GM21825 (cell line): ENCODE measurements around the gene ZBTB44.

Source experiments
- ATAC-seq: cut with Tn5 transposase; IDR thresholded peaks from one replicate; pipeline ENCODE4 v1.9.1; 2021; ENCODE audit warnings: mild to moderate bottlenecking, moderate library complexity; ENCODE audit not compliant: unreplicated experiment

Gene ZBTB44

DNA sequence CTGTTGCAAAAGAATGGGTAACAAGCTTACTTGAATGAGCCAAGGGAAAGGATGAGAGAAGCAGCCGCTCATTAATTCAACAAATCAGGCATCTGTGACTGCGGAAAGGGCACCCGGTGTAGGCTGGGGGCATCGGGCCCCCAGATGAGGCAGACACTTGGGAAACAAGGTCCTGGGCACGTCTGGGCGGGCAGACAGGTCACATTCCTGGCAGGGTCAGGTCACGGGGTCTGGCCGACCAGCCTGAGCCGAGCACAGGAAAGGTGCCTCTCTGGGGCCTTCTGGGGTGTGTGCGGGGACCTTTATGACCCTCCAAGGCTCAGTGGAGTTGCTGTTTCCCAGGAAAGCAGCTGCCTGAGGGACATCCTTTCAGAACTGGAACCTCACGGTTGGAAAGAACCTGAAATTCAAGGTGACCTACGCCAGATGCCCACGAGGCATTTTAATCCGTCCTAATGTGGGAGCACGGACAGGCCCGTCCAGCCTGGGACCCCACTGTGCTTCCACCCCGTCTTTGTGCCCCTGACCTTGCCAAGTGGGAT lies 98.1 kb downstream of the ZBTB44 start:
- ATAC-seq, result no peak

DNA sequence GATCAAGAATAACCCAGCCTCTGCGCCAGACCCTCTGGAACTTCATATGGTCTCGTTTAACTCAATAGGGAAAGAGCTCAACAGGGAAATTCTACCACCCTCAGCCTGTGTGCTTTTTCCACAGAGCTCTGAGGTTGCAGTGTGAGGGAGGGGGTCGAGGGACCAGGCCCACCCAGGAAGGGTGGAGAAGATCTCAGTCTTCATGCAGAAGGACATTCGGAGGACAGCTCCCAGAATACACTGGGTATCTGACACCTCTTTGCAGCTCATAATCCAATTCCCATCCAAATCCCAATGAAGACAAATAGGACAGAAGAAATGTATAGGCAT lies 98.5 kb downstream of the ZBTB44 start:
- no peak for ATAC-seq

DNA sequence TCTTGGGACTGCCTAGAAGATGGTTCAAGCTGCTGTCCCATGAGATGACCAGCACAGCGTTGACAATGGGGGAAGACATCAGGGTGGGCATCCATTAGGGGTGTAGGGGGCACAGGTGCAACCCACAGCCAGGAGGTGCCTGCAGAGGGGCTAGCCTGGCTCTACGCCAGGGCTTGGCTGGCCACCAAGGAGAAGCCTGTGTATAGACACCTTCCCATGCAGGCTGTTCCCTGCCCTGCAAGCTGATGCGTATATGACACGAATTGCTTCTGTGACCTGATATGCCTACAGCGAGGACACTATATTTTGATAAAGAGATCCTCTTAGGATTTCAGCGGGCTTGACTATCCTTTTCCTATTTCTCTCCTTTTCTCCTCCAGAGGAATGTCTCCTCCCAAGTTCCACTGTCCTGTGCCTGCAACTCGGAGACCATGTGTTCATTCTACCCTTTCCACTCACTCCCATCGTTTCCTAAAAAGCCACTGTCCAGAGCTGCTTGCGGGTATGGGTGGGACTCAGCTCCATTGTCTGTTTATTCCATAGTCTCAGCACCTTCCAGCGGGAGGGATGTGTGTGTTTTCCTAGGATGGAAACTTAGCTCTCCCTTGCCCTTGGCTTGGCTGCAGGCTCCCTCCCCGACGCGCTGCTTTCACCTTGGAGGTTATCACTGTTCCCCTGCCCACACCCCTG lies 99.0 kb downstream of the ZBTB44 start:
- no peak for ATAC-seq

DNA sequence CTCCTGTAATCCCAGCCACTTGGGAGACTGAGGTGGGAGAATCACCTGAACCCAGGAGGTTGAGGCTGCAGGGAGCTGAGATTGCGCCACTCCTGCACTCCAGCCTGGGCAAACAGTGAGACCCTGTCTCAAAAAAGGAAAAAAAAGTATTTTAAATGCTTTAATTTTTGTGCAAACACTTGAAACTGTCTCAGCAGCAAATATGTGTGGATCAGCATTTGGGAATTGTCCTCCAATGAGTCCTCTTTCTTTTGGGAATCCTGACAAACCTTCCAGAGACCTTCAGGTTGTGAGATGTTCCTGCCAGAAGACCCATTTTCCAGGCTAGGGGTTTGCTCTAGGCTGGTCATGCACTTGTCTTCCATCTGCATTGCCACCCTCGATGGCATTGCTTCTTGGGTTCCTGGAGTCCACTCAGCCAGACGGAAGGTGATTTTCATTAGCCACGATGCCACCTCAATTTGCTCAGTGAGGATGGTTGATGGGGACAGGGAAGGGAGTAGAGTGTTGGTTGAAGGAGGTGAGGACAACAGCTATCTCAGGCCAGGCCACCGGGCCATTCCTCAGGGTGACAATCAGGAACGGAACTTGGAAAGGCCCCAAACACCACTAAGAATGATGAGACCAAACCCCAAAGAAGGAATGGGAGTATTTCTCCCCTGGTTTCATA lies 99.7 kb downstream of the ZBTB44 start:
- no peak for ATAC-seq

DNA sequence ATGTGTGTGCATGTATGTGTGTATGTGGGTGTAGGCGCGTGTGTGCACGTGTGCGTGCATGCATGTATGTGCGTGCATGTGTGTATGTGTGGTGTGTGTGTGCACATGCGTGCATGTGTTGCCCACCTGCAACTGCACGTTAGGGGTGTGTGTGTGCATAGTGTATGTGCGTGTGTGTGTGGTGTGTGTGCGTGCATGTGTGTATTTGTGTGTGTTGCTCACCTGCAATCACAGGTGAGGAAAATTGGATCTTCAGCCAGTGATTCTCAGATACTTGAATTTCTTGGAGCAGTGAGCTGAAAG lies 100.8 kb downstream of the ZBTB44 start:
- ATAC-seq, result no peak

DNA sequence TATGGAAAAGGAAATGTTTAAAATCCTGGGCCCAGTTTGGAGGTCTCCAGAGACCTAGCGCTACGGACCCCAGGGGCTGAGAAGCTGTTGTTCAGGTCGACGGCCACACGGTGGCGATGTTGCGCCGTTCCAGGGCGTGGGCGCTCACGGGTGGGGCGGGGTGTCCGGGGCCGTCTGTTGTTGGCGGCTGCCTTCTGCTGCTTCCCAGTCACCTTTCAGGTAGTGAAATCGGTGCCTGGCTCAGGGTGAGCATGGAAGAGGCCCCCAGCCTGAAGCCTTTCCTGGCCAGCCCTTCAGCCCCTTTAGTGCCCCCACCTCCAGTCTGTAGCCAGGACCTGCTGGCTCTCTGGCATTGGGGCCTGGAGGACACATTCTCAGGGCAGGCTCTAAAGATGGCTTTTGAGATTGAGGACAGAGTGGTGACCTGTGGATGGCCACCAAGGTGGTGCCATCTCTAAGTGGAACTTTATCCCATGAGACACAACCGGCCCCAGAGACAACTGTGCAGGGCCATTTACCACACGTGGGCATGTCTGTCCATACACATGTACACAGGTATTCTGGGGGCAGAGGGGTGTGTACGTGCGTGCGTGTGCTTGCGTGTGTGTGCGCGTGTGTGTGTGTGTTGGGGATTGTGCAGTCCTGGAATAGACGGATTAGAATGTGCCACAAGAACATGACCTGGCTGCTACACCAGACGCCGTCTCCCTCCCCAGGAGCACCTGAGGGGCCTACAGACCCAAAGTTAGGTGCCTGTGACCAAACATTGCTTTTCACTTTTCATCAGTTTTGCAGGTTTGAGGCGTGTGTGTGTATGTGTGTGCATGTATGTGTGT lies 101.4 kb downstream of the ZBTB44 start:
- peak; percentile 89 for ATAC-seq

DNA sequence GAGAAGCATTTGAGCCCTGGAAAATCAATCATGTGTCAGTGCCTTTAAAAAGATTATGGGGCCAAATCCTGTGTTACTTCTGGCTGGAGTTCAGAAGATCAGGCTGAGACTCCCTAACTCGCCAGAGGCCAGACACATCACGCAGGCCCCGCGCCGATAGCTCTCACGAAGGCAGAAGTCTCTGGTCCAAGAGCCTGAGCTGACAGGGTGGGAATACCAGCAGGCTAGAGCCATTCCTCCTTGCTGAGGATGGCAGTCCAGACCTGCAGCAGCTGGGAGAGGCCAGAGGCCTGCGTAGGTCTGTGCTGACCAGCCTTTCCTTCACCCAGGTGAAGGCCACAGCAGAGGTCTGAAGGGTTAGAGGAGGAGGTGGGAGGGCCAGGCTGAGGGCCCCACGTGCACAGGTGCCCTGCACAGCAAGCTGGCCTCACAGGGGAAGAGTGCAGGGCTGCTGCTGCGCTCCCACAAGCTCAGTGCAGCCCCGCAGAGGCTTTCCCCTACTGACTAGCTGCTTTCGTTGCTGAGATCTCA lies 102.2 kb downstream of the ZBTB44 start:
- no peak for ATAC-seq

DNA sequence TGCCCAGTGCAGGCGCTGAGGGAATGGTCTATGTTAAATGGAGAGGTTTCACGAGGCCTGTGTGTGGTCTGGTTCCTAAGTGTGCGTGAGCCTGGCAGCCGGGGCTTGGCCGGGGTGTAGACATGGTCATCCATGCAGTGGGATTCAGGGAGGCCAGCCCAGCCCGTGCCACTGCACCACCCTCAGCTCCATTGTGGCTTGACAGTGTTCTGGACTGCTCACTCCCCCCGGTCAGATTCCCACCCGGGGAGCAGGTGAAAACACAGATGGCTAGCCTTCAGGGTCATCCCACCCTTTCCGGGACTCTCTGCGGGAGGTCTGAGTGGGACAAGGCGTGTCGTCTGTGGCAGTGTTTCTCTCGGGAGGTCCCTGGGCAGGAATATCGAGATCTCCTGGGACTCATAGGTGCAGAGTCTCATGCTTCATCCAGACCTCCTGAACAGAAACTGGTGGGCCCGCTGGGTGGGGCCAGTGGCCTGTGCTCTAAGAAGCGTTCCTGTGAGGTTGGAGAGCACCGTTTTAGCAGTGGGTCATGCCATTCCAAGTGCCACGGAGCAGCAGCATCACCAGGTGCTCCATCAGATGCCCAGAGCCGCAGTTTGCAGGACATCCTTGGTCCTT lies 102.8 kb downstream of the ZBTB44 start:
- no peak for ATAC-seq

DNA sequence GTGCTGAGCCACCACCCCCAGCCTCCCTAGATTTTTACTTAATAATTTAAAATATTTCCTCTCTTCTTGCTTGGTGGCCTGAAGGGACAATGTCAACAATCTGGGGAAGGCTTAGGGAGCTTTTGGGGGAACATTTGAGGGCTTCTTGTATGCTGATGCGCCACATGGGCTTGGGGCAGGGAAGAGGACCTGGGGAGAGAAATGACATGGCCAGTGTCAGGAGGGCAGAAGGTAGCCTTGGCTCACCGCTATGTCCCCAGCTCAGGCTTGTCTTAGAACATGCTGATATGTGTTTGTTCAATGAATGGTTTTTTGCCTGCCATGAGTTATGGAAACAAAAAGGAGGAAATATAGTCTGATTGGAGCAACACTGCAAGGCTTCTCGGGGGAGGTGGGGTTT lies 103.6 kb downstream of the ZBTB44 start:
- ATAC-seq, result no peak

DNA sequence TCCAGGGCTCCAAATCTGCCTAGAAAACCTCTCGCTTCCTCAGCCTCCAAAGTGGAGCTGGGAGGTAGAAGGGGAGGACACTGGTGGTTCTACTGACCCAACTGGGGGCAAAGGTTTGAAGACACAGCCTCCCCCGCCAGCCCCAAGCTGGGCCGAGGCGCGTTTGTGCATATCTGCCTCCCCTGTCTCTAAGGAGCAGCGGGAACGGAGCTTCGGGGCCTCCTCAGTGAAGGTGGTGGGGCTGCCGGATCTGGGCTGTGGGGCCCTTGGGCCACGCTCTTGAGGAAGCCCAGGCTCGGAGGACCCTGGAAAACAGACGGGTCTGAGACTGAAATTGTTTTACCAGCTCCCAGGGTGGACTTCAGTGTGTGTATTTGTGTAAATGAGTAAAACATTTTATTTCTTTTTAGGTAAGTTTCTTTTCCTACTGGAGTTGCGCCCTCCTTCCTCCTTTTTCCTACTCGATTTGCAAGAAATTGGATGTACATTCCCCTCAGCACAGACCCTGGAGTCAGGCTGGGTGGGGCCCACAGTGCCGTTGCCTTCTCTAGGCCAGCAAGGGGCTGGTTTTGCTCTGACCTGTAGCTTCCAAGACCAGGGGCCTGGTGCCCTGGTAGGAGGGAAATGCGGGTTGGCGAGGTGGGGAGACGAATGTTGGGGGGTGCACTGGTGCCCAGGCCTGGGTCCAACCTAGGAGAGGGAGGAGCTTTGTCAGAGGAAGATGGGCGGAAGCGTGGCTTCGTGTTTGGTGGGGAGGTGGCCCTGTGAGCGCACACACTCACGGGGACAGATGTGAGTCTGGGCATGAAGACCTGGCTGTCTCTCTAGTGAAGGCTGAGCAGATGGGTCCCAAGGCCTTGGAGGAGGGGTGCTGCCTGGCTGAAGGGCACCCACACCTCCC lies 104.5 kb downstream of the ZBTB44 start:
- ATAC-seq, result no peak

DNA sequence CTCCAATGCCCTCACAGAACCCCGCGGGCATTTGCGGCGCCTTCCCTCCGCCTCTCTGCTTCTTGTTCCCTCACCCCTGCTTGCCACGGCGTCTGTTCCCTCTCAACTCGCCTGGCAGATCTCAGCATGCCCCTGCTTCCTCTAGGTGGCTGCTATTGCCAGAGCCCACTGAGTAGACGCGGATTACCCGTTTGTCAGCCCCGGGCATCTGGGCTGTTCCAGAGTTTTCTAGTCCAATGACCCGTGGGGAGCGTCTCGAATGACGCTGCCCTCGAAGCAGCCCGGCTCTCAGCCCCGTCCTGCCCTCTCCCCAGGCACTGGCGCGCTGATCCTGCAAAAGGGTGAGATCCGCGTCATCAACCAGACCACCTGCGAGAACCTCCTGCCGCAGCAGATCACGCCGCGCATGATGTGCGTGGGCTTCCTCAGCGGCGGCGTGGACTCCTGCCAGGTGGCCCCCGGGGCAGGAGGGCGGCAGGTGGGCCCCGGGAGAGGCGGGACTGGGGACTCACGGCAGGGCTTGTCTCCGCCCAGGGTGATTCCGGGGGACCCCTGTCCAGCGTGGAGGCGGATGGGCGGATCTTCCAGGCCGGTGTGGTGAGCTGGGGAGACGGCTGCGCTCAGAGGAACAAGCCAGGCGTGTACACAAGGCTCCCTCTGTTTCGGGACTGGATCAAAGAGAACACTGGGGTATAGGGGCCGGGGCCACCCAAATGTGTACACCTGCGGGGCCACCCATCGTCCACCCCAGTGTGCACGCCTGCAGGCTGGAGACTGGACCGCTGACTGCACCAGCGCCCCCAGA lies 105.4 kb downstream of the ZBTB44 start:
- no peak for ATAC-seq

DNA sequence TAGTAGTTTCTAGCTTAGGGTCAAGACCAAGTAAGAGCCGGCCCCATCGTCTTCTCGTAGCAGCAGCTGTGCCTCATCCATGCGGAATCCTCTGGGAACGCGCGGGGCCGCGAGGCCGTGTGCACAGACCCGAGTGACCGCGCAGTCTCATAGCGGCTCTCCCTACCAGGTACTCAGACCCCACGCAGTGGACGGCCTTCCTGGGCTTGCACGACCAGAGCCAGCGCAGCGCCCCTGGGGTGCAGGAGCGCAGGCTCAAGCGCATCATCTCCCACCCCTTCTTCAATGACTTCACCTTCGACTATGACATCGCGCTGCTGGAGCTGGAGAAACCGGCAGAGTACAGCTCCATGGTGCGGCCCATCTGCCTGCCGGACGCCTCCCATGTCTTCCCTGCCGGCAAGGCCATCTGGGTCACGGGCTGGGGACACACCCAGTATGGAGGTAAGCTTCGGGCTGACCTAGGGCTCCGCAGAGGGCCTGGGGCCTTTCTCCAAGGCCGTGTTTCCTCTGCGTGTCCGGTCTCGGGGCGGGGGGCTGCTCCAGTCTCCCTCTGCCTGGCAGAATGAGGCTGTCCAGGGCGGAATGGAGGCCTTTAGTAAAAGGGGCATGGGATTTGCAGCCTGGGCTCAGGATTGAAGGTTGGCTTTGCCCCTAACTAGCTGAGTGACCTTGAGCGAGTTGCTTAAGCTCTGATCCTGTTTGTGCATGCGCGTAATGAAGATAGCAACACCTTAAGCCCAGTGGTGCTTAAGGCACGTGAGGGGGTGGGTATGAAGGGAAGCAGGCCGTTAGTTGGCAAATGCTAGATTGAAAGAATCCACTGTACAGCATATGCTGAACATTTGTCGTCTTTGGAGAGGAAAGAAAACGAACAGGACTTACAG lies 106.2 kb downstream of the ZBTB44 start:
- ATAC-seq, result no peak

DNA sequence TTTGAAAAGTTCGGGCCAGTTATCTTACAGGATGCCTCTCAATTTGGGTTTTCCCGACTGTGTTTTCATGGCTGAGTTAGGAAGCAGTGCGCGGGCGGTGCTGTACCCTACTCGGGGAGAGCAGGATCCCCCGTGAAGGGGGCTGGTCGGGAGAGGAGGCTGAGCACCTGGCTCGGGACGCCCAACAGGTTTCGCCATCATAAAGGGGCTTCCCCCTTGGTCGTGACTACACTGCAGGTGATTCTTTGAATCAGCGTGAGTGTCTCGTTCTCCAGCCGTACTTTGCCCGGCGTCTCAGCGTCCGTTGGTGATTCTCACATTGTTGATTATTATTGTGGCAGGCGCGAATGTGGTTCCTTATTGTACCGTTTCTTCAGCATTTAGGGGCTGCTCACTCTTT lies 108.6 kb downstream of the ZBTB44 start:
- ATAC-seq, result no peak

DNA sequence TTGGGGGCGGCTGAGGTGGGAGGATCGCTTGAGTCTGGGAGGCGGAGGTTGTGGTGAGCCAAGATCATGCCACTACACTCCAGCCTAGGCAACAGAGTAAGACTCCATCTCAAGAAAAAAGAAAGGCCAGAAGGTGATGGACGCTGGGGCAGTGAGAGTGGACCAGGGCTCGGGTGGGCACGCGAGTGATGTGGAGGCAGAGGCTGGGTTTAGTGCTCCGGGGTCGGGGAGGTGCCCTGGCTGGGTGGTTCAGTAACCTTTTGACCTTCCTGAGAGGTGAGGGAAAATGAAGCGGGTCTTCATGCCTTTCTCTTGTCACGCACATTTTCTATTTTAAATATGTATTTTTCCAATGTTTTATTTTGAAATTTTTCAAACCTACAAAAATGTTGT lies 110.0 kb downstream of the ZBTB44 start:
- ATAC-seq, result no peak

DNA sequence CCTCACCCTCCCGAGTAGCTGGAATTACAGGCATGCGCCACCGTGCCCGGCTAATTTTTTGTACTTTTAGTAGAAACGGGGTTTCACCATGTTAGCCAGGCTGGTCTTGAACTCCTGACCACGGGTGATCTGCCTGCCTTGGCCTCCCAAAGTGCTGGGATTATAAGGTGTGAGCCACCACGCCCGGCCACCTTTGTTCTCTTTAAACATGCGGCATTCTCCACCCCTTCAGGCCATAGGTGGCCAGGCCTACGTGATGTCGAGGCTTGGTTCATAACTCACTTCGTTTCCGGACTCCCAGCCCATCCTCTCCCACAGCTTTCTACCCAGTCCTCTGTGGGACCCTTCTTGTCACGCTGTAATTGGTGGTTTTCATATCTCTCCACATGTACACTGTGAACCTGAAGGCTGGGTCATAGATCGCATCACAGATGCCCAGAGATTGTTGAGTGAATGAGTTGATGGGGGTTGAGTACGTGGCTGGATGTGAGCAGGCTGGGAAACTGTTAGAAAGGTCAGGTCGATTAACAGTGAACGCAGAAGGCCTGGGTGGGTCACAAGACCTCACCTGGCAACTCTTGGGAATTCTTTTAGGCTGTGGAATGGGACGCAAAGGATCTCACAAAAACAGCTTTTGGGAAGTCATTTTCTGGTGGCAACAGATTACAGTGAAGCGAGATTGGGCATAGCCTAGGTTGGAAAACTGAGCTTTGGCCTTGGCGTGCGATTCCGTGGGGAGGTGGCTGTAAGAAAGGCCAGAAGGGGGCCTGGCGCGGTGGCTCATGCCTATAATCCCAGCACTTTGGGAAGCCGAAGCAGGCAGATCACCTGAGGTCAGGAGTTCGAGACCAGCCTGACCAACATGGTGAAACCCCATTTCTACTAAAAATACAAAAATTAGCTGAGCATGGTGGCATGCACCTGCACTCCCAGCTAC lies 110.7 kb downstream of the ZBTB44 start:
- ATAC-seq, result no peak

DNA sequence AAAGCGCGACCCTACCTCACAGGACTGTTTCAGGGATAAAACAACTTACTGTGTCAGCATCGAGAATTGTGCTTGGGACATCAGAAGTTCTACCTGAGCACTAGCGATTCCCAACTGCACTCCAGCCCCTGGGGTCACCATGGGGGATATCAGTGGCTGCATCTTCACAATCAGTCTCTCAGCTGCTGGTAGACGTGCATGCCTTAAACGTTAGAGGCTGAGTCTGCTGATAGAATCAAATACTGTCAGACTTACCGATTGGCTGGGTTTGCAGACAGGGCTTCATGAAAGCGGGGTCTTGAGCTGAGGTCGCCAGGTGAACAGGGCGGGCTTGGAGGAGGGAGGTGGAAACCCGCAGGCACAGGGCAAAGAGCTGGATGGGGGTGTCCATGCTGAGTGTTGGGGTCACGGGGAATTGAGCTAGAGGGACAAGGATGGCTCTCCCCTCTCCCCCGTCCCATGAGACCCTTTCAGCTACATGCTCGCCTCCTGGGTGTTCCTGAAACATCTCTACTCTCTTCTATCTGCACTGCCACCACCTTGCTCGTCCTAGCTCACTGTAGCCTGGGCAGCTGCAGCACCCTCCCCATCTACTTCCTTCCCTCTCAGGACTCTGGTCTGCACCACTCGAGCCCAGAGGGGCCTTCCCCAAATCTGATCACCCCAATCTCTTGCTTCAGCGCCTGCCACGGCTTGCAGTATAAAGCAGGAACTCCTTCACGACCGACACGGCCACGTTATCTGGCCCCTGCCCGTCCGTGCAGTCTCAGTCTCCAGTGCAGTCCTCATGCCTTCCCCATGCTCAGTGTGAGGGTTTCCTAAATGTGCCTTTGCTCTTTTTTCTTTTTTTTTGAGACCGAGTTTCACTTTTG lies 111.7 kb downstream of the ZBTB44 start:
- ATAC-seq, result no peak
